ENCODE data around the gene LSAMP.

The LSAMP gene

GRCh38 chr3:116154389-116154788 lies 290.9 kb downstream of the LSAMP start:
- Histone ChIP-seq H3K4me1 (ENCODE audit: control insufficient read depth in 1 of 2, insufficient read depth in 2 of 2, low read length in 2 of 2) (no peaks in the 10 kb centered on the region), H3K9ac (ENCODE audit: low read length) (no peak overlapping the region), H3K36me3 (ENCODE audit: control insufficient read depth in 1 of 2, insufficient read depth in 2 of 2, low read length in 2 of 2) (no peaks in the 10 kb centered on the region), H4K12ac (ENCODE audit: low read depth, low read length) (no peak overlapping the region), H3K4me2 (ENCODE audit: low read length) (no peak overlapping the region), H2AK5ac (ENCODE audit: low read length) (no peak overlapping the region), H3K23ac (ENCODE audit: low read length) (no peak overlapping the region), H3K27me3 (ENCODE audit: insufficient read depth, low read length) (no peaks in the 10 kb centered on the region), H4K8ac (ENCODE audit: low read depth, low read length) (no peak overlapping the region), H3K79me2 (ENCODE audit: control insufficient read depth, insufficient read depth, low read length, poor library complexity) (no peaks in the 10 kb centered on the region), H3K27ac (ENCODE audit: low read depth, low read length) (no peak overlapping the region), H3K4ac (ENCODE audit: low read depth, low read length) (no peak overlapping the region), H3K4me3 (ENCODE audit: low read depth, low read length) (no peak overlapping the region), H3K18ac (ENCODE audit: low read length) (no peak overlapping the region), H3K14ac (ENCODE audit: low read length) (no peak overlapping the region), H2BK120ac (ENCODE audit: insufficient read depth, low read length, poor library complexity) (no peak overlapping the region), H4K91ac (ENCODE audit: low read depth, low read length) (no peak overlapping the region), H2AFZ (ENCODE audit: insufficient read depth, low read length, poor library complexity) (no peak overlapping the region), H3K9me3 (ENCODE audit: insufficient read depth, low read depth, low read length) (no peaks in the 10 kb centered on the region), H2BK12ac (ENCODE audit: low read length) (no peak overlapping the region), H2BK5ac (ENCODE audit: low read depth, low read length, poor library complexity) (no peak overlapping the region), H3K79me1 (ENCODE audit: low read length) (no peaks in the 10 kb centered on the region)
- no CpG with 5 or more reads among the region's 2 CpGs for WGBS (ENCODE audit: extremely low coverage, insufficient coverage, insufficient read length)
- no peak for DNase-seq

- WGBS (ENCODE audit: extremely low coverage, insufficient coverage, insufficient read length): no CpG with 5 or more reads among the region's 3 CpGs
Measured at GRCh38 chr3:116153174-116153573, 292.1 kb downstream of the LSAMP start.

GRCh38 chr3:116150655-116151167 lies 294.6 kb downstream of the LSAMP start:
- Histone ChIP-seq H3K36me3 (ENCODE audit: control insufficient read depth in 1 of 2, insufficient read depth in 2 of 2, low read length in 2 of 2) (no peaks in the 10 kb centered on the region), H3K79me2 (ENCODE audit: control insufficient read depth, insufficient read depth, low read length, poor library complexity) (no peaks in the 10 kb centered on the region)

More at GRCh38 chr3:116153174-116153573, 292.1 kb downstream of the LSAMP start:
- Histone ChIP-seq H3K36me3 (ENCODE audit: control insufficient read depth in 1 of 2, insufficient read depth in 2 of 2, low read length in 2 of 2) (no peaks in the 10 kb centered on the region), H2BK5ac (ENCODE audit: low read depth, low read length, poor library complexity) (no peak overlapping the region), H2BK120ac (ENCODE audit: insufficient read depth, low read length, poor library complexity) (no peak overlapping the region), H2AK5ac (ENCODE audit: low read length) (no peak overlapping the region), H2BK12ac (ENCODE audit: low read length) (no peak overlapping the region), H3K4me1 (ENCODE audit: control insufficient read depth in 1 of 2, insufficient read depth in 2 of 2, low read length in 2 of 2) (no peaks in the 10 kb centered on the region), H3K14ac (ENCODE audit: low read length) (no peak overlapping the region), H3K4me2 (ENCODE audit: low read length) (no peak overlapping the region), H3K9ac (ENCODE audit: low read length) (no peak overlapping the region), H3K79me1 (ENCODE audit: low read length) (no peaks in the 10 kb centered on the region), H4K91ac (ENCODE audit: low read depth, low read length) (no peak overlapping the region), H2AFZ (ENCODE audit: insufficient read depth, low read length, poor library complexity) (no peak overlapping the region), H3K27me3 (ENCODE audit: insufficient read depth, low read length) (no peaks in the 10 kb centered on the region), H3K79me2 (ENCODE audit: control insufficient read depth, insufficient read depth, low read length, poor library complexity) (no peaks in the 10 kb centered on the region), H3K9me3 (ENCODE audit: insufficient read depth, low read depth, low read length) (no peaks in the 10 kb centered on the region), H3K4ac (ENCODE audit: low read depth, low read length) (no peak overlapping the region), H3K23ac (ENCODE audit: low read length) (no peak overlapping the region), H4K8ac (ENCODE audit: low read depth, low read length) (no peak overlapping the region), H3K18ac (ENCODE audit: low read length) (no peak overlapping the region), H4K12ac (ENCODE audit: low read depth, low read length) (no peak overlapping the region), H3K4me3 (ENCODE audit: low read depth, low read length) (no peak overlapping the region), H3K27ac (ENCODE audit: low read depth, low read length) (no peak overlapping the region)
- DNase-seq: no peak

GRCh38 chr3:116148881-116149851 lies 296.1 kb downstream of the LSAMP start:
- no peak overlapping the region for H3K14ac ChIP-seq (ENCODE audit: low read length)
- no peak overlapping the region for H2AK5ac ChIP-seq (ENCODE audit: low read length)
- H4K91ac ChIP-seq (ENCODE audit: low read depth, low read length): no peak overlapping the region
- H3K79me2 ChIP-seq (ENCODE audit: control insufficient read depth, insufficient read depth, low read length, poor library complexity): no peaks in the 10 kb centered on the region
- H3K23ac ChIP-seq (ENCODE audit: low read length): no peak overlapping the region
- no peak for DNase-seq
- no peaks in the 10 kb centered on the region for H3K4me1 ChIP-seq (ENCODE audit: control insufficient read depth in 1 of 2, insufficient read depth in 2 of 2, low read length in 2 of 2)
- H3K4me2 ChIP-seq (ENCODE audit: low read length): no peak overlapping the region
- H3K27me3 ChIP-seq (ENCODE audit: insufficient read depth, low read length): no peaks in the 10 kb centered on the region
- no CpG with 5 or more reads among the region's 7 CpGs for WGBS (ENCODE audit: extremely low coverage, insufficient coverage, insufficient read length)
- H3K4ac ChIP-seq (ENCODE audit: low read depth, low read length): no peak overlapping the region
- no peak overlapping the region for H2BK120ac ChIP-seq (ENCODE audit: insufficient read depth, low read length, poor library complexity)
- no peak overlapping the region for H4K8ac ChIP-seq (ENCODE audit: low read depth, low read length)
- no peaks in the 10 kb centered on the region for H3K9me3 ChIP-seq (ENCODE audit: insufficient read depth, low read depth, low read length)
- no peaks in the 10 kb centered on the region for H3K36me3 ChIP-seq (ENCODE audit: control insufficient read depth in 1 of 2, insufficient read depth in 2 of 2, low read length in 2 of 2)
- H3K27ac ChIP-seq (ENCODE audit: low read depth, low read length): no peak overlapping the region
- no peak overlapping the region for H3K9ac ChIP-seq (ENCODE audit: low read length)
- H3K18ac ChIP-seq (ENCODE audit: low read length): no peak overlapping the region
- no peak overlapping the region for H3K4me3 ChIP-seq (ENCODE audit: low read depth, low read length)
- H3K79me1 ChIP-seq (ENCODE audit: low read length): no peaks in the 10 kb centered on the region
- H2BK12ac ChIP-seq (ENCODE audit: low read length): no peak overlapping the region
- no peak overlapping the region for H2BK5ac ChIP-seq (ENCODE audit: low read depth, low read length, poor library complexity)
- H2AFZ ChIP-seq (ENCODE audit: insufficient read depth, low read length, poor library complexity): no peak overlapping the region
- no peak overlapping the region for H4K12ac ChIP-seq (ENCODE audit: low read depth, low read length)

More at GRCh38 chr3:116150655-116151167, 294.6 kb downstream of the LSAMP start:
- Histone ChIP-seq H3K79me1 (ENCODE audit: low read length) (no peaks in the 10 kb centered on the region), H3K4me1 (ENCODE audit: control insufficient read depth in 1 of 2, insufficient read depth in 2 of 2, low read length in 2 of 2) (no peaks in the 10 kb centered on the region), H2AK5ac (ENCODE audit: low read length) (no peak overlapping the region), H3K9me3 (ENCODE audit: insufficient read depth, low read depth, low read length) (no peaks in the 10 kb centered on the region), H3K27me3 (ENCODE audit: insufficient read depth, low read length) (no peaks in the 10 kb centered on the region), H4K8ac (ENCODE audit: low read depth, low read length) (no peak overlapping the region), H3K9ac (ENCODE audit: low read length) (no peak overlapping the region), H4K91ac (ENCODE audit: low read depth, low read length) (no peak overlapping the region), H3K18ac (ENCODE audit: low read length) (no peak overlapping the region), H2AFZ (ENCODE audit: insufficient read depth, low read length, poor library complexity) (no peak overlapping the region), H3K14ac (ENCODE audit: low read length) (no peak overlapping the region), H3K4me3 (ENCODE audit: low read depth, low read length) (no peak overlapping the region), H3K23ac (ENCODE audit: low read length) (no peak overlapping the region), H2BK12ac (ENCODE audit: low read length) (no peak overlapping the region), H3K4me2 (ENCODE audit: low read length) (no peak overlapping the region), H3K4ac (ENCODE audit: low read depth, low read length) (no peak overlapping the region), H3K27ac (ENCODE audit: low read depth, low read length) (no peak overlapping the region), H4K12ac (ENCODE audit: low read depth, low read length) (no peak overlapping the region), H2BK120ac (ENCODE audit: insufficient read depth, low read length, poor library complexity) (no peak overlapping the region), H2BK5ac (ENCODE audit: low read depth, low read length, poor library complexity) (no peak overlapping the region)
- DNase-seq: no peak
- WGBS (ENCODE audit: extremely low coverage, insufficient coverage, insufficient read length): no CpG with 5 or more reads among the region's 1 CpG

Measured in trophoblast cell (in vitro differentiated cells and primary cell).